IPS DF 19.7 (cell line): ENCODE results near the gene RFX3.

Experiments
- DNase-seq: peaks from one replicate; pipeline ENCODE4 v3.0.0-alpha.2; 2013; ENCODE audit warnings: low read depth, low spot score

RFX3 gene

GRCh38 chr9:3282365-3282764 lies 243.4 kb downstream of the RFX3 start:
- no peak for DNase-seq

- DNase-seq, result no peak
These were observed 244.4 kb downstream of the RFX3 start for GRCh38 chr9:3281399-3281798.

GRCh38 chr9:3277200-3277599 lies 248.6 kb downstream of the RFX3 start:
- DNase-seq, result no peak

- DNase-seq, result no peak
These were observed 254.2 kb downstream of the RFX3 start for GRCh38 chr9:3271581-3271980.

GRCh38 chr9:3271157-3271556 lies 254.6 kb downstream of the RFX3 start:
- DNase-seq, result no peak

GRCh38 chr9:3268223-3268622 lies 257.6 kb downstream of the RFX3 start:
- no peak for DNase-seq

GRCh38 chr9:3263698-3264097 lies 262.1 kb downstream of the RFX3 start:
- DNase-seq, result no peak

- no peak for DNase-seq
These were observed 262.8 kb downstream of the RFX3 start for GRCh38 chr9:3262826-3263529.

- no peak for DNase-seq
These were observed 264.3 kb downstream of the RFX3 start for GRCh38 chr9:3261484-3261883.

- no peak for DNase-seq
These were observed 269.1 kb downstream of the RFX3 start for GRCh38 chr9:3256571-3257330.

GRCh38 chr9:3251309-3251708 lies 274.5 kb downstream of the RFX3 start:
- DNase-seq, result no peak

GRCh38 chr9:3250741-3251140 lies 275.1 kb downstream of the RFX3 start:
- DNase-seq, result no peak

GRCh38 chr9:3247211-3247610 lies 278.6 kb downstream of the RFX3 start:
- no peak for DNase-seq

- no peak for DNase-seq
These were observed 279.6 kb downstream of the RFX3 start for GRCh38 chr9:3246241-3246640.

- no peak for DNase-seq
These were observed 280.7 kb downstream of the RFX3 start for GRCh38 chr9:3244963-3245653.

- DNase-seq, result no peak
These were observed 282.1 kb downstream of the RFX3 start for GRCh38 chr9:3243683-3244082.

GRCh38 chr9:3241290-3241689 lies 284.5 kb downstream of the RFX3 start:
- no peak for DNase-seq

- DNase-seq, result peak; percentile 64
These were observed 285.0 kb downstream of the RFX3 start for GRCh38 chr9:3240656-3241268.

GRCh38 chr9:3239240-3239639 lies 286.6 kb downstream of the RFX3 start:
- no peak for DNase-seq

GRCh38 chr9:3238236-3238635 lies 287.6 kb downstream of the RFX3 start:
- DNase-seq, result no peak

- DNase-seq, result no peak
These were observed 288.7 kb downstream of the RFX3 start for GRCh38 chr9:3237121-3237520.

GRCh38 chr9:3235497-3235896 lies 290.3 kb downstream of the RFX3 start:
- DNase-seq, result no peak
